K562 (cell line): ENCODE results near the gene AQP6. TPM values are rescaled to one million over a fixed set of nuclear protein-coding genes. Genes with fewer than 3 reads are reported as not detected.

Experiments
- ATAC-seq: fragments of 200-7000 bp; cut with Tn5 transposase; 3 replicates; pipeline ENCODE4 v1.9.1; 2020; ENCODE audit warnings: moderate library complexity
- BruUV-seq: library from RNA; stranded (reverse); fragments of 400-500 nt; replicated peaks from 2 replicates; lab custom pipeline; 2021; lab: Mats Ljungman, UMichigan
- CTCF ChIA-PET: fragments of 300-600 bp; formaldehyde crosslinking; extraction: SDS; loops from one replicate; lab custom pipeline; 2021; ENCODE audit warnings: low intra/inter-chr PET ratio; lab: Yijun Ruan, JAX
- POLR2A ChIA-PET: fragments of 300-600, 350-650 bp; sonication (Branson Sonifier 250); formaldehyde crosslinking; extraction: SDS; loops from one replicate; lab custom pipeline; 2021; ENCODE audit warnings: antibody characterized with exemption, inconsistent platforms; lab: Yijun Ruan, JAX
- DNase-seq, 4 experiments: peaks; one replicate each; pipeline versions ENCODE4 v3.0.0 to v3.0.0-alpha.2; 2011 to 2018; ENCODE audit warnings: low spot score in 3 of 4, mixed read lengths in 3 of 4; ENCODE audit errors: extremely low read depth in 1 of 4
- FAIRE-seq: peaks from 2 replicates; lab custom pipeline; 2011; peaks lifted over from hg19 to GRCh38; lab: Jason Lieb, UNC
- H2AFZ ChIP-seq: 2 replicates; pipeline ENCODE4 v1.6.0; 2011; ENCODE audit warnings: low read depth, low read length, control low read depth, inconsistent platforms
- H3K27ac ChIP-seq: fragments of 200-600 bp; 3 replicates; pipeline ENCODE4 v1.8.0; 2011; ENCODE audit warnings: low read depth, mild to moderate bottlenecking, control low read depth, inconsistent platforms, low read length, moderate library complexity, mixed read lengths; ENCODE audit errors: extremely low read depth
- H3K27me3 ChIP-seq, 2 experiments: fragments of 300-600 bp in 1 of 2; 2 replicates in 1 of 2; 3 replicates in 1 of 2; pipeline versions ENCODE4 v1.6.0 to v1.8.0; 2011; ENCODE audit warnings: inconsistent platforms in 2 of 2, low read length in 2 of 2, mild to moderate bottlenecking in 1 of 2, mixed read lengths in 1 of 2, moderate library complexity in 1 of 2; ENCODE audit not compliant: control insufficient read depth in 2 of 2, insufficient read depth in 2 of 2
- H3K36me3 ChIP-seq: fragments of 300-600 bp; 3 replicates; pipeline ENCODE4 v1.8.0; 2011; ENCODE audit warnings: mild to moderate bottlenecking, low read length, inconsistent platforms; ENCODE audit not compliant: control insufficient read depth, insufficient read depth
- H3K4me1 ChIP-seq, 2 experiments: fragments of 200-600 bp in 1 of 2; replicated peaks in 1 of 2; 2 replicates in 1 of 2; 3 replicates in 1 of 2; pipeline versions ENCODE4 v1.5.1 to v1.8.0; 2011; ENCODE audit warnings: inconsistent platforms in 2 of 2, low read length in 2 of 2, mild to moderate bottlenecking in 1 of 2, mixed read lengths in 1 of 2, moderate library complexity in 1 of 2; ENCODE audit not compliant: control insufficient read depth in 2 of 2, insufficient read depth in 2 of 2
- H3K4me2 ChIP-seq: 2 replicates; pipeline ENCODE4 v1.6.1; 2011; ENCODE audit warnings: low read length, control low read depth, inconsistent platforms, mixed read lengths; ENCODE audit not compliant: insufficient read depth
- H3K4me3 ChIP-seq: fragments of 200-600 bp; sonication (generic), shearing (Covaris generic); 2 replicates; pipeline ENCODE4 v1.5.1; 2016; ENCODE audit warnings: control low read depth, inconsistent platforms
- H3K79me2 ChIP-seq: fragments of 200-600 bp; 3 replicates; pipeline ENCODE4 v1.8.0; 2011; ENCODE audit warnings: low read length, inconsistent platforms; ENCODE audit not compliant: control insufficient read depth, insufficient read depth
- H3K9ac ChIP-seq, 2 experiments: 2 replicates each; pipeline versions ENCODE4 v1.6.0 to v1.6.1; 2011; ENCODE audit warnings: low read depth in 2 of 2, low read length in 2 of 2, control low read depth in 1 of 2, inconsistent platforms in 1 of 2, mild to moderate bottlenecking in 1 of 2, mixed read lengths in 1 of 2; ENCODE audit not compliant: insufficient read depth in 1 of 2
- H3K9me1 ChIP-seq: one replicate; pipeline ENCODE4 v1.6.0; 2011; ENCODE audit warnings: inconsistent platforms, mild to moderate bottlenecking, low read length, moderate library complexity; ENCODE audit not compliant: control insufficient read depth, insufficient read depth
- H3K9me3 ChIP-seq: replicated peaks from 2 replicates; pipeline ENCODE4 v1.5.1; 2011; ENCODE audit warnings: low read depth, low read length, inconsistent platforms; ENCODE audit not compliant: control insufficient read depth, insufficient read depth
- H4K20me1 ChIP-seq: replicated peaks from 2 replicates; pipeline ENCODE4 v1.6.1; 2011; ENCODE audit warnings: low read length, inconsistent platforms, mixed read lengths; ENCODE audit not compliant: control insufficient read depth, insufficient read depth
- KAT2B ChIP-seq: IDR thresholded peaks from one replicate; pipeline ENCODE4 v1.6.1; 2012; ENCODE audit warnings: low read depth, mild to moderate bottlenecking, control low read depth, inconsistent platforms, low read length, moderate library complexity
- PATZ1 ChIP-seq: fragments of 250-450 bp; sonication (Bioruptor Pico); IDR thresholded peaks from 2 replicates; pipeline ENCODE4 v1.5.0; 2020; ENCODE audit warnings: mild to moderate bottlenecking, borderline replicate concordance
- SREBF2 ChIP-seq: sonication (generic); formaldehyde crosslinking; IDR thresholded peaks from 2 replicates; pipeline ENCODE4 v1.4.0; 2020; ENCODE audit warnings: mild to moderate bottlenecking, missing genetic modification reagents
- WGBS: fragments of 100-300 bp; shearing (Covaris generic); methylation state at CpG from one replicate; pipeline ENCODE4 v1.1.6; 2016; ENCODE audit warnings: low coverage, mixed read lengths; ENCODE audit not compliant: insufficient coverage; ENCODE audit errors: missing lambda C conversion rate; 5-methylcytosine and 5-hydroxymethylcytosine counted together
- in situ Hi-C: fragments of 300-500 bp; cut with MboI; formaldehyde crosslinking; loops from 4 replicates; pipeline ENCODE4 v1.15.0; 2018; ENCODE audit warnings: inconsistent platforms, mixed read lengths
- intact Hi-C: fragments of 100-400 bp; cut with micrococcal nuclease; formaldehyde crosslinking; loops from 2 replicates; pipeline ENCODE4 v1.14.2; 2022
- polyA plus RNA-seq, 8 experiments: library from polyadenylated mRNA; depleted of rRNA in 4 of 8; stranded (reverse) in 5 of 8; unstranded in 3 of 8; fragments of >200 nt; fragmentation: Nextera tagmentation in 2 of 8; fragmentation: Illumina TruSeq in 1 of 8; extraction: Ambion mirVana in 2 of 8; extraction: Trizol in 1 of 8; gene quantifications; 2 replicates each; pipeline versions ENCODE4 v1.2.1 to v1.2.3, GENCODE V29; 2011 to 2014; ENCODE audit warnings: inconsistent platforms in 1 of 8, missing spikeins in 1 of 8
- total RNA-seq, 7 experiments: library from RNA; depleted of rRNA in 6 of 7; stranded (reverse); fragments of >200 nt in 6 of 7; fragmentation: Illumina TruSeq in 2 of 7; extraction: Trizol in 2 of 7; gene quantifications; 2 replicates each; pipeline versions ENCODE4 v1.2.1 to v1.2.3, GENCODE V29; 2011 to 2021; ENCODE audit warnings: low replicate concordance in 1 of 7

The AQP6 gene
- total and polyA plus RNA-seq, 9 of the 15 experiments (the other 6 are each of a cell fraction or from before 2014, with no cell fraction given), result 0.05 to 0.12 TPM; not detected in 7

- H3K36me3 ChIP-seq, result peaks cover 73% of the 10 kb centered on the region
- H3K4me2 ChIP-seq, result no peak overlapping the region
- in situ Hi-C loops (no loop called here), intact Hi-C loops (no loop called here)
- H3K27me3 ChIP-seq, result no peaks in the 10 kb centered on the region
- no peak for TF ChIP-seq KAT2B
- no peak for TF ChIP-seq PATZ1 (CRISPR knock-in tag)
- TF ChIP-seq SREBF2, result no peak
- H2AFZ ChIP-seq, result no peak overlapping the region
- POLR2A ChIA-PET, result interaction anchor here (1.1 to 3.1 kb wide), 3 partner anchors 11 to 32 kb away, joined by 4 to 14 read pairs (median 6); no protein-coding TSS in a partner anchor
- no peaks in the 10 kb centered on the region for H3K9me3 ChIP-seq
- H4K20me1 ChIP-seq, result 0 out of 2 replicates have a peak, but pooled peaks cover 3% of the 10 kb centered on the region
- FAIRE-seq (no peak), ATAC-seq (no peak), DNase-seq (no peak)
- H3K9me1 ChIP-seq, result no peaks in the 10 kb centered on the region
- H3K9ac ChIP-seq, result no peak overlapping the region
- H3K27ac ChIP-seq, result no peak overlapping the region
- no peak overlapping the region for H3K4me3 ChIP-seq
- H3K79me2 ChIP-seq, result peaks cover 24% of the 10 kb centered on the region; the same call in 2 of the 3 replicates
- no TSS peak for BruUV-seq
- WGBS, result 100% methylated on average over 1 of the region's 1 CpG
- no peaks in the 10 kb centered on the region; a peak in 1 of 5 replicates for H3K4me1 ChIP-seq
- CTCF ChIA-PET, result no interaction called here
Measured at GRCh38 chr12:50006754-50007442, 34.2 kb downstream of the AQP6 start.
